GM12874 (cell line): ENCODE measurements around the gene TSN.

Experiments
- TF ChIP-seq, protein P1 (sequence below): IDR thresholded peaks from 2 replicates; pipeline ENCODE4 v1.5.1; 2011; ENCODE audit warnings: low read depth, mild to moderate bottlenecking, control low read depth, low read length, moderate library complexity; ENCODE audit not compliant: insufficient read depth

Gene TSN

DNA sequence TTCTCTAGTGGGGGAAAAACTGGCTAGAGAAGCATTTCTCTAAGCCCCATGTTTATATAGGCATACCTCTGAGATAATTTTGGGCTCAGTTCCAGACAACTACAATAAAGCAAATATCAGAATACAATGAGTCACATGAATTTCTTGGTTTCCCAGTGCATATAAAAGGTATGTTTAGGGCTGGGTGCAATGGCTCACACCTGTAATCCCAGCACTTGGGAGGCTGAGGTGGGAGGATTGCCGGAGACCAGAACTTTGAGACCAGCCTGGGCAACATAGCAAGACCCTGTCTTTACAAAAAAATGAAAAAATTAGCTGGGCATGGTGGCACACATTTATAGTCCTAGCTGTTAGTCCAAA, 22.2 kb downstream of the TSN start:
- TF ChIP-seq, protein P1, sequence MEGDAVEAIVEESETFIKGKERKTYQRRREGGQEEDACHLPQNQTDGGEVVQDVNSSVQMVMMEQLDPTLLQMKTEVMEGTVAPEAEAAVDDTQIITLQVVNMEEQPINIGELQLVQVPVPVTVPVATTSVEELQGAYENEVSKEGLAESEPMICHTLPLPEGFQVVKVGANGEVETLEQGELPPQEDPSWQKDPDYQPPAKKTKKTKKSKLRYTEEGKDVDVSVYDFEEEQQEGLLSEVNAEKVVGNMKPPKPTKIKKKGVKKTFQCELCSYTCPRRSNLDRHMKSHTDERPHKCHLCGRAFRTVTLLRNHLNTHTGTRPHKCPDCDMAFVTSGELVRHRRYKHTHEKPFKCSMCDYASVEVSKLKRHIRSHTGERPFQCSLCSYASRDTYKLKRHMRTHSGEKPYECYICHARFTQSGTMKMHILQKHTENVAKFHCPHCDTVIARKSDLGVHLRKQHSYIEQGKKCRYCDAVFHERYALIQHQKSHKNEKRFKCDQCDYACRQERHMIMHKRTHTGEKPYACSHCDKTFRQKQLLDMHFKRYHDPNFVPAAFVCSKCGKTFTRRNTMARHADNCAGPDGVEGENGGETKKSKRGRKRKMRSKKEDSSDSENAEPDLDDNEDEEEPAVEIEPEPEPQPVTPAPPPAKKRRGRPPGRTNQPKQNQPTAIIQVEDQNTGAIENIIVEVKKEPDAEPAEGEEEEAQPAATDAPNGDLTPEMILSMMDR: no peak

DNA sequence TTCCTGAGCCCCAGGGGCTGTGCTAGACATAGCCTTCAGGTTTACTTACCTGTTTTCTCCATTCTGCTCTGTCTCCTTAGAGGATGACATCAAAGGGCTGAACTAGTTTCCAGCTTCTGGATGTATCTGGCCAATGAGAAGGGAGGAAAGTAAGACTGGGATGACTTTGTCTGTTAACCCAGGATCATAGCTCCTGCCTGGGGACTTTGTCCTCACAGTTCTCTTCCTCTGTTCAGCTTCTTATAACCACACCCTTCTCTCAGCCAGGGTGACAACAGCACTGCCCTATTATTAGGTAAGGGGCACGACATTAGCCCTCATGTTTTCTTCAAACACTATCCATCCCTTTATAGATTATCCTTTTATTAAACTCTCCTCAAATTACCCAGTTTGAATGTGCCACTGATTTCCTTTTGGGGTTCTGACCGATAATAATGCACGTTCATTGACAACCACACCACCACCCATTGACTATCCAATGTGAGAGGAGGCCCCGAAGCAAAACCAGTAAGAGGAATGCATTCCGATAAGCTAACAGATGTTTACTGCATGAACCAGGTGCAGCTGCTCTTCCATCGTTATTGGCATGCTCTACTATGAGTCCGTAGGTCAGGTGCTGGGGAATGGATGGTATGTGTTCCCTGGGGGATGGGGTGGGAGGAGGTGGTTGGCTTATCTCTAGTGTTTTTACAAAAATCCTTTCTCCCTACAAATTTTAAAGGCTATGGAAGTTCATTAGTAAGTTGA, 23.5 kb downstream of the TSN start:
- TF ChIP-seq, protein P1: no peak

DNA sequence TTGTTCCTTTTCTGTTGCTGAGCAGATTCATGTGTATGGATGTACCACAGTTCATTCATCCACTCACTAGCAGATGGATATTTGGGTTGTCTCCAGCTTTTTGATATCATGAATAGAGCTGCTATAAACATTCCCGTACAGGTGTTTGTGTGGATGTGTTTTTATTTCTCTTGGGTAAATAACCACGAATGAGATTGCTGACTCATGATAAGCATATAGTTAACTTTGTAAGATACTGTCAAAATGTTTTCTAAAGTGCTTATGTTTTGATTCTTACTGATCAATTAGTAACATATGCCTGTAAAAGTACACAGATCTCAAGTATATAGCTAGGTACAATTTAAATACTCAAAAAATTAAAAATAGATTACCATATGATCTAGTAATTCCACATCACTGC, 27.7 kb downstream of the TSN start:
- TF ChIP-seq, protein P1: no peak

DNA sequence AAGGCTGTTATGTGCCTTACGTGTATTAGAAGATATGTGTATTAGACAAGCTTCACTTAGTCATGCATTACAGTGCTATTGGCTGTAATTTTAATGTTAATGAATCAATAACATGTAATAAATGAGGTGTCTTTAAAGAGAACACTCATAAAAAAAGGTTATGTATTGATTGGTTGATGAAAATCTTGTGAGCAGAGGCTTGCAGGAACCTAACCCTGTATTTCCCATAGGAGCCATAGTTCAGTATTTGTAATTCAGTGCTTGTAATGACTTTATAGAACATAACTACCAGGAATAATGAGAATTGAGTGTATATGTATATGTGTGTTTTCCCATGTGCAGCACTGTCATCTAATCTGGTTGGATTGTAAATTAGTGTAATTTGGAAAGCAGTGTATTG, 33.2 kb downstream of the TSN start:
- TF ChIP-seq, protein P1: no peak

DNA sequence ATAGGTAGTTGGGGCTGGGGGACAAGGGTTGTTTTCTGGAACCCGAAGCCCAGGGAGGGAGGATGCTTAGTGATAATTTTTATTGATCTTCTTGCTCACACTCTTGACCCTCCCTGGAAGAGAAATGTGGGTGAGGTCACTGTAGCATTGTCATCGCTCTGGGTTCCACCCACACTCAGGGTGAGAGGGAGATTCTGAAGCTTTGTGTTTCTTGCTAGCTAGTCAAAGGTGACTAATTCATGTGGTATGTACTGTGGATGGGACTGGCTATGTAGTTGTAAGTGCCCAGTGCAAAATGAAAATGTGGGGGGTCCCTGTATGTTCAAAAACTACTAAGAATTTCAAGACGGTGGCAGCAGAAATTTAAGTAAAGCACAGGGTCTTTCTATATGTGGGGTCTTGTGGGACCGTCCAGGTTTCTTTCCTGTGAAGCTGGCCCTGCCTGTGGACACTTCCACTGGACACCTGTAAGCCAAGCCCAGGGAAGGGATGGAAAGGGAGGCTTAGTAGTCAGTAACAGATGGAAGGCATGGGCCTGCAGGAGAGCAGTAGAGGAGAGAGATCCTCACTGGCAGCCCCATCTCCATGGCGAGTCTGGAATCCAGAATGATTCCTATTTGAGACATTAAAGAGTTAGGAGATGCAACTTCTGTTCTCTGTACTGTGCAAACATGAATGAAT, 35.0 kb downstream of the TSN start:
- TF ChIP-seq, protein P1: no peak

DNA sequence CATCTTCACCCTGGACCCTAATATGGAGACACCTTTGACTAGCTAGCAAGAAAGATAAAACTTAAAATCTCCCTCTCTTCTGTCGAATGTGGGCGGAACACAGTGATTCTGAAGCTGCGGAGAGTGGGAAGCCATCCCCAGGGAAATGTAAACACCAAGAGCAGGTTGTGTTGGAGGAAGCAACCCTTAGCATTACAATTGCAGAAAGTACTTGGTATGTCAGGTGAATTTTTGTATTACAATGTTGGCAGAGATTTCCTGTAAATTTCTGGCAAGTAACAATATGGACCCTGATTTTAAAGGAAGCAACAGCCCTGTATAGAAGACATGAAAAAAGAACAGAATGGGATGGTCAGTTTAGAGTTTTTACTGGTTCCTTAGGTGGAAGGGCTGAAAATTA, 35.8 kb downstream of the TSN start:
- TF ChIP-seq, protein P1: no peak

DNA sequence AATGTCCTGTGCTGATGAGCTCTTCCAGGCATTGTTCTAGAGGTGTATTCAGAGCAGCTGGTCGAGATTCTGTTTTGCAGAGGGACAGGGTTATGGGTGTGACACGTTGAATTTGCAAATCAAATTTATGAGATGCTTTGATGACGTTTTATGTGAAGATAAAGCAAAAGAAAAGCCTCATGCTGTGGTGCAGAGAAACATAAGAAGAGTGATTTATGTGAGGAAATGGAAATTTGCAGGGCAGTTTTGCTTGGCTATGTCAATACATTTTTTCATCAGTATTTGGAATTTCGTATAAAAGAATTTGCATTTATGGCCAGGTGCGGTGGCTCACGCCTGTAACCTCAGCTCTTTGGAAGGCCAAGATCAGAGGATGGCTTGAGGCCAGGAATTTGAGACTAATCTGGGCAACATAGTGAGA, 36.4 kb downstream of the TSN start:
- TF ChIP-seq, protein P1: no peak
